Breast epithelium (tissue), 3 donors: ENCODE results near the gene PPM1G.

Source experiments
- CTCF ChIP-seq, 3 donors: fragments of 450-650 bp; IDR thresholded peaks; one replicate each; pipeline ENCODE4 v1.5.1; 2016 to 2017; ENCODE audit warnings: antibody characterized with exemption in 3 of 3, mild to moderate bottlenecking in 3 of 3, moderate library complexity in 3 of 3
- POLR2A ChIP-seq: fragments of 450-650 bp; IDR thresholded peaks from one replicate; pipeline ENCODE4 v1.6.1; 2016; ENCODE audit warnings: antibody characterized with exemption, mild to moderate bottlenecking, moderate library complexity
- POLR2AphosphoS5 ChIP-seq, 3 donors: sonication (generic); formaldehyde crosslinking; IDR thresholded peaks; one replicate each; pipeline ENCODE4 v1.6.1; 2017; ENCODE audit warnings: antibody characterized with exemption in 3 of 3

GRCh38 chr2:27427863-27428212 lies 18.4 kb upstream of the PPM1G start:
- TF ChIP-seq CTCF (IDR thresholded peaks at IDR 0.05): no peak
- TF ChIP-seq POLR2A: no peak
- TF ChIP-seq POLR2AphosphoS5 (IDR thresholded peaks at IDR 0.05): no peak
